NB4 (cell line): ENCODE data around the gene HMCES.

Experiments
- CTCF ChIP-seq: IDR thresholded peaks from one replicate; pipeline ENCODE4 v1.5.1; 2012; ENCODE audit warnings: low read depth, low read length
- POLR2A ChIP-seq: IDR thresholded peaks from 2 replicates; pipeline ENCODE4 v1.6.1; 2011; ENCODE audit warnings: mild to moderate bottlenecking; ENCODE audit not compliant: insufficient read length; ENCODE audit errors: extremely low read depth

- TF ChIP-seq CTCF = no peak
- no peak for TF ChIP-seq POLR2A
These were observed 66.0 kb downstream of the HMCES start for GRCh38 chr3:129344540-129345220.
